HG02588 (cell line): ENCODE results near the gene BLVRA.
"Not testable (repeated sequence)": the region's sequence is repeated elsewhere in the genome, so short reads cannot be mapped to it uniquely, and the experiment has no call there.

Source experiments
- ATAC-seq: cut with Tn5 transposase; IDR thresholded peaks from one replicate; pipeline ENCODE4 v1.9.1; 2021; ENCODE audit warnings: mild to moderate bottlenecking, moderate library complexity; ENCODE audit not compliant: unreplicated experiment

Gene BLVRA

DNA sequence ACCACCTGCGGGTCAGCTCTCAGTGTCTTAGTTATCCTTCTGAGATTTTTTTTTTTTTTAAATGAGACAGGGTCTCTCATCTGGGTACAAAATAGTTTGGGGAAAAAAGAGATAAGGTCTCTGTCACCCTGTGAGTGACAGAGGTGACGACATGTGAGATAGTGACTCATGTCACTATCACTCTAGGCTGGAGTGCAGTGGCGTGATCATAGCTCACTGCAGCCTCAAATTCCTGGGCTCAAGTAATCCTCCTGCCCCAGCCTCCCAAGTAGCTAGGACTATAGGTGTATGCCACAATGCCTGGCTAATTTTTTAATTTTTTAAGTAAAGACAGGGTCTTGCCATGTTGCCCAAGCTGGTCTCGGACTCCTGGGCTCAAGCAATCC, 10.4 kb downstream of the BLVRA start:
- no peak for ATAC-seq

DNA sequence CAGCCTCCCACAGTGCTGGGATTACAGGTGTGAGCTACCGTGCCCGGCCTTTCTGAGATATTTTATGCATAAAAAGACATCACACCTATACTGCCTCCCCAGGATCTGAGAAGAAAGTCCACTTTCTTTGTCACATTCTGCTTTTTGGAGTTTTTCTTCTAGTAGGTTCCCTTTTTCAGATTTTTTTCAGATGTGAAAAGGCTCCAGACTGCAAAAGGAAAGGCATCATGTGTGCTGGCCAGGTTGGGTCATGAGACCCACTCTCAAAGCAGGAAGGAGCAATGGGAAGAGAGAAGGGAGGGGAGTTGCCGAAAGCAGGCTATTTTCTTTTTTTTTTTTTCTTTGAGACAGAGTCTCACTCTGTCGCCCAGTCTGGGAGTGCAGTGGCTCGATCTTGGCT, 10.8 kb downstream of the BLVRA start:
- no peak for ATAC-seq

DNA sequence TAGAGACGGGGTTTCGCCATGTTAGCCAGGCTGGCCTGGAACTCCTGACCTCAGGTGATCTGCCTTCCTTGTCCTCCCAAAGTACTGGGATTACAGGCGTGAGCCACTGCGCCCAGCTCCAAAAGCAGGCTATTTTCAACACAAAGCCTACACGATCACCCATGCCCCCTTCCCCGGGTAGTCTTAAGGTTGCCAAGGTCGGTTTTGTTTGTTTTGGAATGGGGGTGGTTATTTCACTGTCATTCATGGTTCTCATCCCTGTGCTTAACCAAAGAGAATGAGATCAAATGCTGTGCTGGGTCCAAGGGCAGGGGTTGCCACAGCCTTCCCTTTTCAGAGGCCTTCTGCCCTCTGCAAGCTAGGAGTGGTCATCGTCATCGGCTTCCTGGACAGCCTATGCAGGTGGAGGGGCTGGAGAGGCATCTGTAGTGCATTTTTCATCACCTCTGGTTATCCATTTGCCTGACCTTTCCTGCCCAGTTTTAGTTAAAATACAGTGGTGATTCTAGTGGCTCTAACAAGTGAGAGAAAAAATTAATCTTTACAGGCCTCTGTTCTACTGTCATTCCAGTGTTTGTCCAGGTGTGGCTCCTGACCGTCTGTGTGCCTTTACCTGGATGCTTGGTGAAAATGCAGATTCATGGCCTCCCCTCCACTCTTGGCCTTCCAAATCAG, 11.4 kb downstream of the BLVRA start:
- ATAC-seq: no peak

DNA sequence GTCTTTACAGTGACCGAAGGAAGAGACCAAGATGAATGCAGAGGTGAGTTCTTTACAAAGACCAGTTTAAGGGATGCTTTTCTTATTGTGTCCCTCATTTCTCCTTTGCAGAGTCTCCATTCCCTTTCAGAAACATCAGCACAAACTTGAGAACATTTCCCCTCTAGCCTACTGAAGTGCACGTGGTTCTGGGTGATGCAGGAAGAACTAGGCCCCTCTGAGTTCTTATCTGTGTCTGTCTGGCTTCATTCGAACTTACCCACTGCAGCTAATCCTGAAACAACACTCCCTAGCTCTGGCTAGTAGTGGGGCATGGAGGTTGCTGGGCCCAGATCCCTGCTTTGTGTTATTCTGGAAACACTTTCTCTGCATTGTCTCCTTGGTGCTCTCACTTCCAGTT, 12.6 kb downstream of the BLVRA start:
- ATAC-seq: no peak

DNA sequence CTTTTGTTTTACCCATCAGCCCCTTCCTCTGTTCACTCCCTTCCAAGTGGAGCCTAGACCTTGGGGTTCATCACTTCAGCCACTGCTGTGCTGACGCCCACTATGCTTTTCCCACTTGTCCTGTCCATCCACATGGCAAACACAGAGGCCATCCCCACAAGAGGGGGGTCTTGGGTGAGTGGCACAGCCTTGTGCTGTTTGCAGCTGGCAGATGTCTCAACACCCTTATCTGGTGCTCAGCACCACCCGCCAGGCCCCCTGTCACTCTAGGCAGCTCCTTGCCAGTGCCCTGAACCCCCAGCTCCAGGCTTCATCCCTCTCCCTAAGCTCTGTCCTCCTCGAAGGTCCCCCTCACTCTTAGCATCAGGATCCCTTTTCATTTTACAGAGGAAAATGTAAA, 13.1 kb downstream of the BLVRA start:
- no peak for ATAC-seq

DNA sequence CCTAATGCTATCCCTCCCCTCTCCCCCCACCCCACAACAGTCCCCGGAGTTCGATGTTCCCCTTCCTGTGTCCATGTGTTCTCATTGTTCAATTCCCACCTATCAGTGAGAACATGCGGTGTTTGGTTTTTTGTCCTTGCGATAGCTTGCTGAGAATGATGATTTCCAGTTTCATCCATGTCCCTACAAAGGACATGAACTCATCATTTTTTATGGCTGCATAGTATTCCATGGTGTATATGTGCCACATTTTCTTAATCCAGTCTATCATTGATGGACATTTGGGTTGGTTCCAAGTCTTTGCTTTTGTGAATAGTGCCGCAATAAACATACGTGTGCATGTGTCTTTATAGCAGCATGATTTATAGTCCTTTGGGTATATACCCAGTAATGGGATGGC, 14.8 kb downstream of the BLVRA start:
- ATAC-seq: not testable (repeated sequence)

DNA sequence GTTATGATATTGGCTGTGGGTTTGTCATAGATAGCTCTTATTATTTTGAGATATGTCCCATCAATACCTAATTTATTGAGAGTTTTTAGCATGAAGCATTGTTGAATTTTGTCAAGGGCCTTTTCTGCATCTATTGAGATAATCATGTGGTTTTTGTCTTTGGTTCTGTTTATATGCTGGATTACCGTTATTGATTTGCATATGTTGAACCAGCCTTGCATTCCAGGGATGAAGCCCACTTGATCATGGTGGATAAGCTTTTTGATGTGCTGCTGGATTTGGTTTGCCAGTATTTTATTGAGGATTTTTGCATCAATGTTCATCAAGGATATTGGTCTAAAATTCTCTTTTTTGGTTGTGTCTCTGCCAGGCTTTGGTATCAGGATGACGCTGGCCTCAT, 16.8 kb downstream of the BLVRA start:
- ATAC-seq: not testable (repeated sequence)

DNA sequence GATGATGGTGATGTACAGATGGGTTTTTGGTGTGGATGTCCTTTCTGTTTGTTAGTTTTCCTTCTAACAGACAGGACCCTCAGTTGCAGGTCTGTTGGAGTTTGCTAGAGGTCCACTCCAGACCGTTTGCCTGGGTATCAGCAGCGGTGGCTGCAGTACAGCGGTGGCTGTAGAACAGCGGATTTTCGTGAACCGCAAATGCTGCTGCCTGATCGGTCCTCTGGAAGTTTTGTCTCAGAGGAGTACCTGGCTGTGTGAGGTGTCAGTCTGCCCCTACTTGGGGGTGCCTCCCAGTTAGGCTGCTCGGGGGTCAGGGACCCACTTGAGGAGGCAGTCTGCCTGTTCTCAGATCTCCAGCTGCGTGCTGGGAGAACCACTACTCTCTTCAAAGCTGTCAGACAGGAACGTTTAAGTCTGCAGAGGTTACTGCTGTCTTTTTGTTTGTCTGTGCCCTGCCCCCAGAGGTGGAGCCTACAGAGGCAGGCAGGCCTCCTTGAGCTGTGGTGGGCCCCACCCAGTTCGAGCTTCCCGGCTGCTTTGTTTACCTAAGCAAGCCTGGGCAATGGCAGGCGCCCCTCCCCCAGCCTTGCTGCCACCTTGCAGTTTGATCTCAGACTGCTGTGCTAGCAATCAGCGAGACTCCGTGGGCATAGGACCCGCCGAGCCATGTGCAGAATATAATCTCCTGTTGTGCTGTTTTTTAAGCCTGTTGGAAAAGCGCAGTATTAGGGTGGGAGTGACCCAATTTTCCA, 20.0 kb downstream of the BLVRA start:
- not testable (repeated sequence) for ATAC-seq

DNA sequence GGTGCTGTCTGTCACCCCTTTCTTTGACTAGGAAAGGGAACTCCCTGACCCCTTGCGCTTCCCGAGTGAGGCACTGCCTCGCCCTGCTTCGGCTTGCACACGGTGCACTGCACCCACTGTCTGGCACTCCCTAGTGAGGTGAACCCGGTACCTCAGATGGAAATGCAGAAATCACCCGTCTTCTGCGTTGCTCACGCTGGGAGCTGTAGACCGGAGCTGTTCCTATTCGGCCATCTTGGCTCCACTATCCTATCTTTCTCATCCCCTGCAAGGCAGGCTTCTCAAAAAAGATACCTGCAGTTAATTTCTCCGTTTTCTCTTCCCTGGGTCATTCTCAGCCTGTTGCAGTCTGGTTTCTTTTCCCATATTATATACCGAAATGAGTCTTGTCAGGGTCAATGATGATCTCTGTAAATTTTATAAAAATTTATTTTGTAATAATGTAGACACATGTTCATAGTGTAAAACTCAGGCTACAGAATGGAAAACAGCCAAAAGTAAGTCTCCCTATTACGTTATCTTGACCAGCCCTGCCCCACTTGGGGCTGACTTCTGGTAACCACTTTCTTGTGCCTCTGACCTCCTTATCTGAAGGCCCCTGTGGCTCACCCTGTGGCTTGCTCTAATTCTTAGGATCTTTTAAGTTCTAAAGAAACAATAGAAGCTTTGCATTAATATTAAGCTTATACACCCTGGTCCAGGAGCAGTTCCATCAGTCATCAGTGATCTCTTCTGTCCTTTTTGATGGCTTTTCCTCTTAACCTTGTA, 20.7 kb downstream of the BLVRA start:
- no peak for ATAC-seq

DNA sequence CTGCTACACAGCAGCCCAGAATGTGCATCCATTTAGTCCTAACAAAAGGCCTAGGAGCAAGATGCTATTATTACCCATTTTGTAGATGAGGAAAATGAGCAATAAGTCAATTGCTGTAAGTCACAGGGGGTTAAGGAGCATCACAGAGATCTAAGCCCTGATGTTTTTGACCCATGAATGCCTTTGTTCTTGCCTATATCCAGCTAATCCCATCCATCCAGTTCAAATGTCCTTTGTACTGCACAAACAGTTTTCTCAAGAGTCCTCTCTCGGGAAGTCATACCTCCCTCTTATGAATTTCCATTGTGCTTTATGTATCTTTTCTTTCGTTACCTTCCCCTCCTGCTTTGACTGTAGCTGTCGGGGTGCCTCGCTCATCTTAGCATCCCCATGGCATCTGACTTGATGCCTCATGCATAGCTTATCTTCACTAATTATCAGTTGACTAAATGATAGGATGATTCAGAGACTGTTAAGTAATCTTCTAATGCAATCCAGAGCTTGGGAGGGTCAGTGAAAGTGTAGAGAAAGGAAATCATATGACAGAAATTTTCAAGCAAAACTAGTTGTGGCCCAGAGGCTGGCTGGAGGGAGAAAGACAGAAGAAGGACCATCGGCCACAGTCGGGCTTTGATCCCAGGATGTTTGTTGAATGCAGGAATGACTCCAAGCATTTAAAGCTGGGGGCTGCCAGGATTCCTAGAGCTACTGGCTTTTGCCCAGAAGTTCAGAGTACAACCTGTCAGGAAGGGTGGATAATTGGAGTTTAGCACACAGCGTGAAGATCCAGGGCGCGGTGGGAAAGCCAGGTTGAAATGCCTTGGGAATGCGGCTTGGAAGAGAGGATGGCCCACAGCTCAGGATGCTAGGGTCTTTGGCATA, 23.5 kb downstream of the BLVRA start:
- no peak for ATAC-seq

DNA sequence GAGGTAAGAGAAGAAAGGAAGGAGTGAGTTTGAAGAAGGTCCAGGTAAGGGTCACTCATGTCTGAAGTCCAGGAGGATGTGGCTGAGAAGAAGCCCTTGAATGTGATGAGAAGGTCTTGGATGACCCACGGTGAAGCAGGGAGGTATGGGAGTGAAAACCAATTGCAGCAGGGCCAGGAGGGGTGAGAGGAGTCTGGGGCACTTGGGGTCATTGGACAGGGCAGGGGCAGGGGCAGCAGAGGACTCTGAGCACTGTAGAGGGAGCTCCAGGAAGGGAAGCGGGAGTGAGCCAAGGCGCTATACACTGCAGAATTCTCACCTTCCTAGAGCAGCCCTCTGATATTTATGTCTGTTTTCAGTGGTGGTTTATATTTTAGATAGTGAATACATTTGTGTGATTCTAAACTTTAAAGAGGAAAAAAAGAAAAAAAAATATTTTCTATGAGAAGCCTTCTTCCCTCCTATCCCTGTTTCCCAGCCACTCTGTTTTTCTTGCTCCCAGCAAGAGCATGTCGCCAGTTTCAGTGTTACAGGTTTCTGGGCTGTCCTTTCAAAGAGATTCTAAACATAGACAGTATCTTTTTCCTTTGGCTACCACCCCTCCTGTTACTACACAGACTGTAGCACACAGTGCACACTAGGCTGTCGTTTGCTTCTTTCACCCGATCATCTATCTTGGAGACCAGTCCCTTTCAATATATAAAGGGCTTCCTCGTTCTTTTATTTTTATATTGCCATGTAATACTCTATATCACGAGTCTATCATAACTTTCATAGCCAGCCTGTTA, 24.5 kb downstream of the BLVRA start:
- no peak for ATAC-seq

DNA sequence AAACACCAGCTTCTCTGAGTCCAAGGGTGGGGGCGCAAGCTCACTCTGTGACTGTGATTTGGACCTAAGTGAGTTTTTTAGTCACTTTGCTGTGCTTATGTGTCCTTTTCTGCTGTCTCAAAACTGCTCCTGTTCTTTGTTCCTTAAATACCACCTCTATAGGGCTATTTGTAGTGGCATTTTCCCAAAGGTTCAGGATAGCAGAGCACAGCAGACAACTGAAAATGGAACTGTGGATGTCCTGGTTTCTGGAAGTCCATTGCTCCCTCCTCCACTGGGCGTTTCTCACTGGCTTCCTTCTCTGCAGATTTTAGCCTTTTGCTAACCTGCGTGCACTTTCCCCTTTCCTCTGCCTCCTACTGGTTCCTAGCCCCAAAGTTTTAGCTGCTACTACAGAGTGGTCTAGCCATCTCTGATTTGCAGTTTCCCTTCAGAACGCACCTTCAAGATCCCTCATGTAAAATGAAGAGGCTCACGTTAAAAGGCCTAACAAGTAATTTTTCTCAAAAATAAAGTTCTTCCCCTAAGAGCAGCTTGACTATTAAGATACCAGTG, 25.6 kb downstream of the BLVRA start:
- no peak for ATAC-seq

DNA sequence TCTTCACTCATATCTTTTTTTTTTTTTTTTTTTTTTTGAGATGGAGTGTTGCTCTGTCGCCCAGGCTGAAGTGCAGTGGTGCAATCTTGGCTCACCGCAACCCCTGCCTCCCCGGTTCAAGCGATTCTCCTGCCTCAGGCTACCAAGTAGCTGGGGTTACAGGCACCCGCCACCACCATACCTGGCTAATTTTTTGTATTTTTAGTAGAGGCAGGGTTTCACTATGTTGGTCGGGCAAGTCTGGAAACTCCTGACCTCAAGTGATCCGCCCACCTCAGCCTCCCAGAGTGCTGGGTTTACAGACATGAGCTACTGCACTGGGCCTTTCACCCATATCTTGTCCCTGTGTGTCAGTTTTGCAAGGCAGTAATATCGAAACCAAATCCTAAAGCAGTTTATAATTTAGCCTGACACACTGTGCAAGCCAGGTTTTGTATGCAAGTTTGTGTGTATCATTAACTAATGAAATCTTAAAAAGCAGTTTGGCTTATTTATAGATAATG, 26.2 kb downstream of the BLVRA start:
- ATAC-seq: peak; percentile 95

DNA sequence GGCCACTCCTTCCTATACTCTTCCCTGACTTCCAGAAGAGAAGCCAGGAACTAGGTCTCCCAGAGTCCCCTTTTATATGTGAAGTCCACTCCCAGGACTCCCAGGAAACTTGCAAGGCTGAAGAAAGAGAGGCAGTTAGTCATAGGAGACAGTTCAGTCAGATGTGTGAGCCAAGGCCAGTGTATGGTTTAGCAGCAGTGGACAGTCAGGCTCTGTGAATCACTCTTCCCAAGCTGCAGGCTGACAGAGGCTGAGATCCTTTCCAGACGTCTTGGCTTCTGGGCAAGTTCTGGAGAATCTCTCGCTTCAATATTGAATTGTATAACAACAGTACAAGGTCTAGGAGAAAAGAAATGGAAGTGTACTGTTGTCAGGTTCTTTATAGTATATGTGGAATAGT, 26.9 kb downstream of the BLVRA start:
- ATAC-seq: no peak

DNA sequence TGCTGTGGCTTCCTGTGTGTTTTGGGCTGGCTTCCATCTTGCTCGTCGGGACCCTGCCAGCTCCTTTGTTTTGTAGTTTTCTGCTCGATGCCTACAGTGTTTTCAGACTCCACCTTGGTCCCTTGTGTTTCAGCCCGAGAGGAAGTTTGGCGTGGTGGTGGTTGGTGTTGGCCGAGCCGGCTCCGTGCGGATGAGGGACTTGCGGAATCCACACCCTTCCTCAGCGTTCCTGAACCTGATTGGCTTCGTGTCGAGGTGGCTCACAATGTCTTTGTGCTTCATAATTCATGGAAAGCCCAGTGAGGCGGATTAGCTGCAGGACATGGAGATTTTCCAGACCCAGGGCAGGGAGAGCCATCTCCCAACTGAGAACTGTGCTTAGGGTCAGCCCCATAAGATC, 29.3 kb downstream of the BLVRA start:
- no peak for ATAC-seq

DNA sequence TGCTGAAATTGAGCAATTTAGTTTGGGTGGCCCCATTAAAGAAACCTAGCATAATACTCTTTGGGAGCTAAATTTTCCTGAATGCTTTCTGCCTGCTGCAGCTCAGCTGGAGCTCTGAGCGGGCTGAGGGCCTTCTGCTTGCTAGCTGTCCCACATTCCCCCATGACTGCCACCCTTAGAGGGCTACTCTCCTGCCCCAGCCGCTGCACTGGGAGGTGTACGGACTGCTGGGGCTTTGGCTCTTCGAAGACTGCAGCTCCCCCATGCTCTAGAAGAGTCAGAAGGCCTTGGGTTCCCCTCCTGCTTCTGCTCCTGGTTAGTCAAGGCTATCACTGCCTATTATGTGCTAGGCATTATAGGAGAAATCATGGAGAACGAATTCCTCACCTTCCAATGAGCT, 31.5 kb downstream of the BLVRA start:
- ATAC-seq: no peak

DNA sequence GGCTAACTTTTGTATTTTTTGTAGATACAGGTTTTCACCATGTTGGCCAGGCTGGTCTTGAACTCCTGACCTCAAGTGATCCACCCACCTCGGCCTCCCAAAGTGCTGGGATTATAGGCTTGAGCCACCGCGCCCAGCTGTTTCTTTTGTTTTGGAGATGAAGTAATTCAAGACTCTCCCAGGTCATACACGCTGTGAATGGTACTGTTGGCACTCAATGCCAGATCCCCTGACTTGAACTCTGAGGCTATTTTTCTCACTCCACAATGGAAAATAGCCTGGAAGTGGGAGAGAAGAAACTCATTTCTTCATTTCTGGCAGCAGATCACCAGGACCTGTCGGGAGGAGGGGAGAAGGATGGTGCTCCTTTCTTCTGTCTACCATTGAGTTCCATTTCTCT, 32.4 kb downstream of the BLVRA start:
- ATAC-seq: no peak

DNA sequence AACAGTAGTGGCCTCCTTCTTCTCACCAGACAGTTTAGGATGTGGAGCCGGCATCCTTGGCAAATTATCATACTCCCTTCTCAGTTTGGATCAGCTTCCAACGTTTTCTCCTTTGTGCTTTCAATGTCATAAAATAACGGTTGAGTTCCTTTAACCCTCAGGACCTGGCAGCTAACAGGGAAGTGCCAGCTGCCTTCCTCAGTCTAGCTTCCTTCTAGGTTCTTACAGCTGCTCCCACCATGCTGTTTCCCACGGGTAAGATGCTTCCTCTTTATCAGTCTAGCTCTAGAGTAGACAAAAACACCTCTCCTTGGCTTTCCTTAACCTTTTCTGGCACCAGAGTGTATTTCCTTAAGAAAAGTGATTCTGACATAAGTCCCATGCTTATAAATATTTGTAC, 33.2 kb downstream of the BLVRA start:
- ATAC-seq: no peak

DNA sequence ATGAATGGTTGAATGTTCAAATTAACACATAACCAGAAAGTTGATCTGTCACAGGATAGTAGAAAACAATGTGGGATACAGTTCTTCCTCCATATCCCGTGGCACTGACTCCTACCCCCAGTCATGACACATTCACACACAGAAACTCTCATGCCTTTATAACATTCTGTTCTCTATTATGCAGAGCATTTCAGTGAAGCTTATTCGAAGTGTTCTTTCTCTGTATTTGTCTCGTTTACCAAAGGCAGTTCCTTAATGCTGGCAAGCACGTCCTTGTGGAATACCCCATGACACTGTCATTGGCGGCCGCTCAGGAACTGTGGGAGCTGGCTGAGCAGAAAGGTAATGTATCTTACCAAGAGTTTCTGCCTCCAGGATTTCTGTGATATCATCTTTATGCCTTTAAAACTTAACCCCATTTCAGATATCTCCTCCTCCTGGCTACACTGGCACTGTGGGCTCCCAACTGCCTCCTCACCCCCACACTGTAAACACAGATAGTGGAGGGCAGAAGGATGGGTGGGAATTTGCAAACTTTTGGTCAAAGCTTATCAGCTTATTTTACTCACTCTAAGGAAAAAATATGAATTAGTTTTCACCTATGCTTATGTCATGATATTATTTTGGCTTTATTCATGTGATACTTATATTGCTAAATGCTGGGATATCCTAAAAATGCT, 34.1 kb downstream of the BLVRA start:
- no peak for ATAC-seq
